Nasal cavity respiratory epithelium epithelial cell of viscerocranial mucosa (primary cell): ENCODE measurements around the gene TBRG4. TPM values are rescaled to one million over a fixed set of nuclear protein-coding genes. Genes with fewer than 3 reads are reported as not detected.

ENCODE experiments used
- total RNA-seq: library from RNA; depleted of rRNA; stranded (reverse); fragments of >200 nt; gene quantifications from 2 replicates; pipeline ENCODE4 v1.2.3, GENCODE V29; 2014

TBRG4 gene
- total RNA-seq = 89.9 and 109 TPM in 2 replicates

GRCh38 chr7:45111298-45112223 lies at the start of gene TBRG4:
Gene TBRG4, minus strand, starts transcription at chr7:45111697. Its CDS starts 2,460 bp downstream, at chr7:45109237.

GRCh38 chr7:45157653-45158401 lies 46.3 kb upstream of the TBRG4 start, which contains the start of gene RAMP3:
Gene RAMP3, plus strand, starts transcription at chr7:45157791. Its CDS starts 38 bp downstream, at chr7:45157829.

GRCh38 chr7:45088821-45089340 lies 22.6 kb downstream of the TBRG4 start, which contains the start of gene NACAD:
Gene NACAD, minus strand, starts transcription at chr7:45088969. Its CDS starts 75 bp downstream, at chr7:45088894.

Other genes with a start within 250 kb of the TBRG4 start
- 26.7 and 45.6 TPM in 2 replicates for gene PURB, start 226.2 kb downstream of the TBRG4 start, total RNA-seq
- 0.14 and 0.34 TPM in 2 replicates for gene MYO1G, start 132.7 kb downstream of the TBRG4 start, total RNA-seq
- gene CCM2, start 111.5 kb downstream of the TBRG4 start, total RNA-seq = 46.1 and 65.6 TPM in 2 replicates
- gene NACAD, start 22.7 kb downstream of the TBRG4 start, total RNA-seq = 0.34 and 0.43 TPM in 2 replicates
- not detected in 2 replicates for gene RAMP3, start 46.1 kb upstream of the TBRG4 start, total RNA-seq